Naive thymus-derived CD4-positive, alpha-beta T cell (primary cell): ENCODE results near the gene OR2V2. TPM values are rescaled to one million over a fixed set of nuclear protein-coding genes. Genes with fewer than 3 reads are reported as not detected.
A peak's percentile ranks its signal among the peaks of the same experiment; 100 is the strongest.

Source experiments
- ATAC-seq: fragments of 150-1000 bp; cut with Tn5 transposase; 2 replicates; pipeline ENCODE4 v1.10.0; 2021; ENCODE audit warnings: mild to moderate bottlenecking, moderate library complexity
- CTCF ChIA-PET: fragments of 350-600 bp; sonication (Branson Sonifier 250); formaldehyde crosslinking; loops from one replicate; lab custom pipeline; 2021; ENCODE audit warnings: antibody characterized with exemption; lab: Charles Lee
- POLR2A ChIA-PET: fragments of 350-600 bp; sonication (Branson Sonifier 250); formaldehyde crosslinking; loops from one replicate; lab custom pipeline; 2021; ENCODE audit warnings: antibody characterized with exemption, inconsistent platforms; lab: Charles Lee
- DNase-seq, 9 donors: peaks; one replicate each; pipeline versions ENCODE4 v3.0.0 to v3.0.0-alpha.2; 2020 to 2022; ENCODE audit warnings: mixed read lengths in 1 of 9
- H3K27ac ChIP-seq: one replicate; pipeline ENCODE4 v1.7.0; 2013; ENCODE audit warnings: mild to moderate bottlenecking, low read depth, low read length, moderate library complexity
- H3K27me3 ChIP-seq, 2 donors: one replicate each; pipeline ENCODE4 v1.7.0; 2013; ENCODE audit warnings: low read length in 2 of 2, mild to moderate bottlenecking in 2 of 2, moderate library complexity in 2 of 2; ENCODE audit not compliant: control insufficient read depth in 2 of 2, insufficient read depth in 2 of 2
- H3K36me3 ChIP-seq, 3 experiments: 1 replicate in 2 of 3; 2 replicates in 1 of 3; pipeline ENCODE4 v1.7.0; 2013; ENCODE audit warnings: low read length in 3 of 3, mild to moderate bottlenecking in 3 of 3, moderate library complexity in 1 of 3; ENCODE audit not compliant: insufficient read depth in 3 of 3, control insufficient read depth in 2 of 3
- H3K4me1 ChIP-seq, 2 donors: one replicate each; pipeline ENCODE4 v1.7.0; 2013; ENCODE audit warnings: low read length in 2 of 2, mild to moderate bottlenecking in 2 of 2, moderate library complexity in 1 of 2; ENCODE audit not compliant: control insufficient read depth in 2 of 2, insufficient read depth in 2 of 2
- H3K4me3 ChIP-seq: 2 replicates; pipeline ENCODE4 v1.7.0; 2013; ENCODE audit warnings: mild to moderate bottlenecking, low read length
- H3K9me3 ChIP-seq, 3 experiments: 1 replicate in 2 of 3; 2 replicates in 1 of 3; pipeline ENCODE4 v1.7.0; 2013; ENCODE audit warnings: low read length in 3 of 3; ENCODE audit not compliant: control insufficient read depth in 2 of 3
- H3K27ac Mint-ChIP-seq, 9 donors: one replicate each; pipeline ENCODE4 v1.8.0; 2020 to 2022; ENCODE audit warnings: mixed read lengths in 9 of 9, mild to moderate bottlenecking in 8 of 9, moderate library complexity in 5 of 9, inconsistent platforms in 2 of 9
- H3K27me3 Mint-ChIP-seq, 5 donors: one replicate each; pipeline ENCODE4 v1.8.0; 2021 to 2022; ENCODE audit warnings: mixed read lengths in 5 of 5, mild to moderate bottlenecking in 1 of 5
- H3K36me3 Mint-ChIP-seq, 5 donors: one replicate each; pipeline ENCODE4 v1.8.0; 2020 to 2022; ENCODE audit warnings: mixed read lengths in 5 of 5, mild to moderate bottlenecking in 3 of 5, inconsistent platforms in 1 of 5
- H3K4me1 Mint-ChIP-seq, 7 donors: one replicate each; pipeline ENCODE4 v1.8.0; 2020 to 2022; ENCODE audit warnings: mixed read lengths in 7 of 7, mild to moderate bottlenecking in 3 of 7, inconsistent platforms in 1 of 7
- H3K4me3 Mint-ChIP-seq, 10 donors: one replicate each; pipeline ENCODE4 v1.8.0; 2020 to 2022; ENCODE audit warnings: mild to moderate bottlenecking in 10 of 10, mixed read lengths in 10 of 10, moderate library complexity in 6 of 10, inconsistent platforms in 2 of 10
- H3K9me3 Mint-ChIP-seq, 11 donors: one replicate each; pipeline ENCODE4 v1.8.0; 2020 to 2022; ENCODE audit warnings: mixed read lengths in 11 of 11, mild to moderate bottlenecking in 4 of 11, inconsistent platforms in 1 of 11, moderate library complexity in 1 of 11
- intact Hi-C, 2 donors: fragments of 100-400 bp; cut with micrococcal nuclease; formaldehyde crosslinking; loops; one replicate each; pipeline ENCODE4 v1.15.1; 2023
- polyA plus RNA-seq, 2 donors: library from polyadenylated mRNA; unstranded; fragments of 300-500 nt; fragmentation: Illumina TruSeq; gene quantifications; one replicate each; pipeline ENCODE4 v1.2.3, GENCODE V29; 2021
- total RNA-seq, 6 experiments: library from RNA in 5 of 6; stranded (reverse) in 5 of 6; gene quantifications; 1 replicate in 5 of 6; 2 replicates in 1 of 6; pipeline ENCODE4 v1.2.3 and lab custom pipeline; 2021 to 2026

Gene OR2V2
- total and polyA plus RNA-seq, 7 experiments from 2014 or later: not detected

DNA sequence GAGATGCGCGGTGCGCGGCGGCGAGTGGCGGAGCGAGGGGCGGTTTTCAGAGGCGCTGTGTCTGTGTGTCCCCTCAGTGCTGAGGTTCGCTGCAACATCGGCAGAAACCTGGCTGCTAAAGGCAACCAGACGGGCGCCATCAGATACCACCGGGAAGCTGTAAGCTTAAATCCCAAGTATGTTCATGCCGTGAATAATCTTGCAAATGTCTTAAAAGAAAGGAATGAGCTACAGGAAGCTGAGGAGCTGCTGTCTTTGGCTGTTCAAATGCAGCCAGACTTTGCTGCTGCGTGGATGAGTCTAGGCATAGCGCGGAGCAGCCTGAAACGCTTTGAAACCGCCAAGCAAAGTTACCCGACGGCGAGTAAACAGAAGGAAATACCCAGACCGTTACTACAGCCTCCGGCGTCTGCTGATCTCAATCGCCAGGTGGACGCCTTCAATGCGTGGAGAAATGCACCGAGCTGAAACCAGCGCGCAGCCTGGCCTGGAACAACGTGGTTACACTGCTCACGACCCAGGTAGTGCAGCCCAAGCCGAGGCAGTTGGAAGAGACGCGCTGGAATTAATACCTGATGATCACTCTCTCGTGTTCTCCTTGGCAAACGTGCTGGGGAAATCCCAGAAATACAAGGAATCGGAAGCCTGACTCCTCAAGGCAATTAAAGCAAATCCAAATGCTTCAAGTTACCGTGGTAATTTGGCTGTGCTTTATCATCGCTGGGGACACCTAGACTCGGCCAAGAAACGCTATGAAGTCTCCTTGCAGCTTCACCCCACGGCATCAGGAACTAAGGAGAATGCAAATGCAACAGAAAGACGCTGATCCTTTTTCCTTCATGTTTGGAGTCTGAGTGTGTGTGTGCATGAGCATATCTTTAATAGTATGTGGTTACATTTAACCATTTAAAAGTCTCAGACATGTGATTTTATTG, 32.3 kb upstream of the OR2V2 start:
- peaks cover 0 to 31% (median 6%) of the 10 kb centered on the region in 11 donors for H3K9me3 Mint-ChIP-seq
- no peak for ATAC-seq
- no peak overlapping the region for H3K27ac ChIP-seq
- peaks cover 0 to 16% of the 10 kb centered on the region in 2 donors for H3K27me3 ChIP-seq
- H3K4me3 ChIP-seq: no peak overlapping the region
- H3K4me1 Mint-ChIP-seq: peaks cover 0 to 14% (median 8%) of the 10 kb centered on the region in 7 donors
- H3K27ac Mint-ChIP-seq: no peak overlapping the region
- no peaks in the 10 kb centered on the region for H3K36me3 ChIP-seq
- H3K4me1 ChIP-seq: no peaks in the 10 kb centered on the region
- H3K27me3 Mint-ChIP-seq: peaks cover 61 to 91% (median 88%) of the 10 kb centered on the region in 5 donors
- H3K9me3 ChIP-seq: peaks cover 0 to 9% (median 0%) of the 10 kb centered on the region in 3 experiments
- no peaks in the 10 kb centered on the region for H3K36me3 Mint-ChIP-seq
- ChIA-PET CTCF (no interaction called here), POLR2A (no interaction called here)
- no peak for DNase-seq
- H3K4me3 Mint-ChIP-seq: peak overlapping the region in 4 of 10 donors; percentile 10 to 40 (median 22)
- intact Hi-C loops: loop anchor here in 1 of 2 donors (2.0 kb wide), 1 partner anchor 62 kb away; no protein-coding TSS in a partner anchor

DNA sequence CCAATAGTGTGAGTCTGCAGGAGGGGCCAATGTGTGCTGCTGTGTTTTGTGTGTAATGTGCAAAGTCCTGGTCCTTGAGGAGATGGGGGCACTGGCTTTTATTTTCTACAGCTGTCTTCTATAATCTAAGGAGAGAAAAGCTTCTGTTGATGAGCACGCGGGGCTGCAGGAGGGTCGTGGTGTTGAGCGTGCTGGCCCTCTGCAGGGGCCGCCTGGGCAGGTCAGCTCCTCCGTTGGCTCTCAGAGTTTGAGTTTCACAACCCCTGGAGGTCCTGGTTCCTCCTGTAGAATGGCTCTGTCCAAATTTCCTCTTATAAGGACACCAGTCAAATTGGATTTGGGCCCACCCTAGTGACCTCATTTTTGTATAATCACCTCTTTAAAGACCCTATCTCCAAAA, 29.0 kb upstream of the OR2V2 start:
- no peaks in the 10 kb centered on the region for H3K4me1 ChIP-seq
- Mint-ChIP-seq H3K9me3 (peaks cover 0 to 26% (median 4%) of the 10 kb centered on the region in 11 donors), H3K27ac (peak overlapping the region in 1 of 9 donors; percentile 12), H3K27me3 (peaks cover 67 to 93% (median 89%) of the 10 kb centered on the region in 5 donors), H3K36me3 (no peaks in the 10 kb centered on the region), H3K4me1 (peaks cover 0 to 14% (median 8%) of the 10 kb centered on the region in 7 donors), H3K4me3 (no peak overlapping the region)
- CTCF ChIA-PET: no interaction called here
- H3K9me3 ChIP-seq: peaks cover 0 to 9% (median 0%) of the 10 kb centered on the region in 3 experiments
- no peaks in the 10 kb centered on the region for H3K36me3 ChIP-seq
- intact Hi-C loops: no loop called here
- POLR2A ChIA-PET: no interaction called here
- no peak overlapping the region for H3K27ac ChIP-seq
- ATAC-seq: no peak
- no peak for DNase-seq
- H3K27me3 ChIP-seq: peaks cover 0 to 17% of the 10 kb centered on the region in 2 donors
- no peak overlapping the region for H3K4me3 ChIP-seq

DNA sequence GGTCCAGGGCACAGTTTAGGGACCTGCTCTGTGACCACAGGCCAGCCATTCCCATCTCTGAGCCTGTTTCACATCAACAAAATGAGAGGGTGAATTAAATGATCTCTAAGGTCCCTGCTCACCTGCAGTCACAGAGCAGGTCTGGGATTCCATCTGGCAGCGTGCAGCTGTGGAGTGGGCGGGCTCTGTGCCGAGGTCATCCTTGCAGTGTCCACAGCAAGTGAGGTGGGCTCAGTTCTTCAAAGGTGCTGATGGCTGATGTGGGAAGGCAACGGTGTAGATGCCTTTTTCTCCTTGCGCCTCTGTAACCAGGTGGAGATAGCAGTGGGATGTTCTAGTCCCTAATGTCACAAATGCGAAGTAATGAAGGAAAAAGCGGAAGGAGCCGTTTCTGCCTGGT, 28.3 kb upstream of the OR2V2 start:
- Histone ChIP-seq H3K27ac (no peak overlapping the region), H3K9me3 (peaks cover 0 to 6% (median 0%) of the 10 kb centered on the region in 3 experiments), H3K27me3 (peaks cover 0 to 15% of the 10 kb centered on the region in 2 donors), H3K4me3 (no peak overlapping the region), H3K4me1 (no peaks in the 10 kb centered on the region), H3K36me3 (no peaks in the 10 kb centered on the region)
- Mint-ChIP-seq H3K4me1 (peaks cover 0 to 14% (median 8%) of the 10 kb centered on the region in 7 donors), H3K27me3 (peaks cover 63 to 97% (median 90%) of the 10 kb centered on the region in 5 donors), H3K9me3 (peaks cover 0 to 22% (median under 1%) of the 10 kb centered on the region in 11 donors), H3K36me3 (peaks cover 0 to under 1% (median 0%) of the 10 kb centered on the region in 5 donors), H3K27ac (no peak overlapping the region), H3K4me3 (no peak overlapping the region)
- DNase-seq (no peak), ATAC-seq (no peak)
- intact Hi-C loops: no loop called here
- ChIA-PET POLR2A (no interaction called here), CTCF (no interaction called here)

DNA sequence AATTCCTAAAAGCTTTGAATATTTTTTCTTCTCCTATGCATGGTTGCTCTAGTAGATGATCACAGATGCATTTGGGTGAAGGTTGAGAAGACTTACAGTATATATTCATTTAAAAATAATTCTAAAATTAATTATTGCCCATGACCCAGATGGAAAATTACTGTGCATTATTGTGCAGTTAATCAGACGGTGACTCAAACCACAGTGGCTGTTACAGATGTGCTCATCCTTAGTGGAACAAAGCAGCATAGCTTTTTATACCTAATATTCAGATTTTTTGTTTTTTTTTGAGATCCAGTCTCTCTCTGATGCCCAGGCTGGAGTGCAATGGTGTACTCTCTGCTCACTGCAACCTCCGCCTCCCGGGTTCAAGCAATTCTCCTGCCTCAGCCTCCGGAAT, 27.1 kb upstream of the OR2V2 start:
- H3K27me3 Mint-ChIP-seq: peaks cover 54 to 95% (median 89%) of the 10 kb centered on the region in 5 donors
- intact Hi-C loops: no loop called here

DNA sequence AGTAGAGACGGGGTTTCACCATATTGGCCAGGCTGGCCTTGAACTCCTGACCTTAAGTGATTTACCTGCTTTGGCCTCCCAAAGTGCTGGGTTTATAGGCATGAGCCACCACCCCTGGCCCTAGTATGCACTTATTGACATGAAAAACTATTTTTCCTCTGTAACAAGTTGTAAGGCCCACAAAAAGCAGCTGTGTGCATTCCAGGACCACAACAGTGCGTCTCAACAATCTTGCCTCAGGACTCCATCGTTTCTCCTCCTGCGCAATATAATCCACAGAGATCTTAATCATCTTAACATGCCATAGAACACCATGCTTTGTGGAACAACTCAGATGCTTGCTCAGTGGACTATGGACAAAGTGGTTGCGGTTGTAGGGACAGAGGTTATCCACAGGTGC, 26.6 kb upstream of the OR2V2 start:
- CTCF ChIA-PET: no interaction called here
- Histone ChIP-seq H3K36me3 (no peaks in the 10 kb centered on the region), H3K4me1 (no peaks in the 10 kb centered on the region), H3K27me3 (peaks cover 0 to 10% of the 10 kb centered on the region in 2 donors), H3K4me3 (no peak overlapping the region), H3K27ac (no peak overlapping the region), H3K9me3 (no peaks in the 10 kb centered on the region)
- peaks cover 0 to 2% (median 0%) of the 10 kb centered on the region in 7 donors for H3K4me1 Mint-ChIP-seq
- POLR2A ChIA-PET: no interaction called here
- H3K4me3 Mint-ChIP-seq: no peak overlapping the region
- H3K9me3 Mint-ChIP-seq: peaks cover 0 to 8% (median under 1%) of the 10 kb centered on the region in 11 donors
- ATAC-seq: no peak
- DNase-seq: no peak
- intact Hi-C loops: no loop called here
- peaks cover 49 to 94% (median 88%) of the 10 kb centered on the region in 5 donors for H3K27me3 Mint-ChIP-seq
- peaks cover 0 to 9% (median 0%) of the 10 kb centered on the region in 5 donors for H3K36me3 Mint-ChIP-seq
- H3K27ac Mint-ChIP-seq: no peak overlapping the region

More for the DNA sequence above, 27.1 kb upstream of the OR2V2 start:
- DNase-seq (no peak), ATAC-seq (no peak)
- peaks cover 0 to 10% of the 10 kb centered on the region in 2 donors for H3K27me3 ChIP-seq
- CTCF ChIA-PET: no interaction called here
- no peak overlapping the region for H3K27ac ChIP-seq
- no peak overlapping the region for H3K4me3 Mint-ChIP-seq
- peaks cover 0 to 10% (median 2%) of the 10 kb centered on the region in 11 donors for H3K9me3 Mint-ChIP-seq
- peaks cover 0 to 9% (median 0%) of the 10 kb centered on the region in 5 donors for H3K36me3 Mint-ChIP-seq
- peaks cover 0 to 7% (median 3%) of the 10 kb centered on the region in 7 donors for H3K4me1 Mint-ChIP-seq
- H3K36me3 ChIP-seq: no peaks in the 10 kb centered on the region
- POLR2A ChIA-PET: no interaction called here
- H3K27ac Mint-ChIP-seq: no peak overlapping the region
- no peaks in the 10 kb centered on the region for H3K4me1 ChIP-seq
- H3K9me3 ChIP-seq: no peaks in the 10 kb centered on the region
- H3K4me3 ChIP-seq: no peak overlapping the region

DNA sequence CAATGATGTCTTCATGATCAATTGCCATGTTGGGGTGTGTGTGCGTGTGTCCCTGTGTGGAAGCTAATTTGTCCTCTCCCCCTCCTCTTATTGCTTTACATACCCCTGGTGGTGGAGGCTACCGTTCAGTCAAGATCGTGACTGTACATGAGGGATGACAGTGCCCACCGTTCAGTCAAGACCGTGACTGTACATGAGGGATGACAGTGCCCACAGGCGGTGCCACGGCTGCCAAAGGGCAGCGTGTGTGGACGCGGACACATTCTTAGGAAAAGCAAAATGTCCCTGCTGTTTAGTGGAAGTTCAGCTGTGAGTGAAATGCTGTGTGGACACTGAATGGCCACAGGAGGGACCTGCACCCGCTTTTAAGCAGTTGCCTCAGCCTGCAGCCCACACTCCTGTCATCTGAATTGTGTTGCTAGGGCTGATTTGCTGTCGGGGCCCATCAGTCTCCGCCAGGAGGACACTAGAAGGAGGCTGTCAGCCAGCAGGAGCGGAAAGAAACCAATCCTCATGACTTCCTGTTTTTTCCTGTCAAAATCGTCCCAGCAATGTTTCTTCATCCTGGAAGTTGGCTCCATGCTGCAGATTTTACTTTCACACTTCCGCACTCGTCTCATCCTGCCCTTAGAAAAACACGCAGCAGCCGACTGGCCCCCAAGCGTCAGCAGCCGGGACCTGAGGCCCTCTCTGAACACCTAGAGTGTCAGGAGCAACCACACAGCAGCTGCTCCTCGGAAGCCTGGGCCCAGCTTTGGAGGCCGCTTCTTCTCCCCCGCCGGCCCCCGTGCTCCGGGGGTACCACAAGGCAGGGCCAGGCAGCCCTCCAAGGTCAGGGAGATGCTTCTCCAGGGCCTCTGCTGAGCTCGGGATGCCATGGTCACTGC, 25.5 kb upstream of the OR2V2 start:
- H3K36me3 ChIP-seq: no peaks in the 10 kb centered on the region
- POLR2A ChIA-PET: no interaction called here
- ATAC-seq (no peak), DNase-seq (no peak)
- H3K4me3 Mint-ChIP-seq: no peak overlapping the region
- CTCF ChIA-PET: no interaction called here
- peaks cover 0 to 9% (median 0%) of the 10 kb centered on the region in 5 donors for H3K36me3 Mint-ChIP-seq
- peaks cover 0 to 8% (median 1%) of the 10 kb centered on the region in 11 donors for H3K9me3 Mint-ChIP-seq
- peaks cover 38 to 88% (median 83%) of the 10 kb centered on the region in 5 donors for H3K27me3 Mint-ChIP-seq
- intact Hi-C loops: no loop called here
- H3K4me1 Mint-ChIP-seq: peaks cover 0 to 4% (median 0%) of the 10 kb centered on the region in 7 donors
- no peaks in the 10 kb centered on the region for H3K9me3 ChIP-seq
- H3K27me3 ChIP-seq: peaks cover 0 to 6% of the 10 kb centered on the region in 2 donors
- no peaks in the 10 kb centered on the region for H3K4me1 ChIP-seq
- no peak overlapping the region for H3K27ac ChIP-seq
- no peak overlapping the region for H3K4me3 ChIP-seq
- no peak overlapping the region for H3K27ac Mint-ChIP-seq
